ENCODE results near the gene CFTR.

Gene CFTR

GRCh38 chr7:117581424-117581823 lies 101.6 kb downstream of the CFTR start:
- no peaks in the 10 kb centered on the region for H3K9me3 ChIP-seq (ENCODE audit: insufficient read depth, low read length)
- H3K4me2 ChIP-seq (ENCODE audit: low read depth, low read length, poor library complexity, severe bottlenecking) = no peak overlapping the region
- no peak overlapping the region for H3K9ac ChIP-seq (ENCODE audit: low read length)
- no peak overlapping the region for H3K4me3 ChIP-seq (ENCODE audit: insufficient read depth, low read length, poor library complexity, severe bottlenecking)
- TF ChIP-seq CTCF (IDR thresholded peaks at IDR 0.05; ENCODE audit: insufficient read depth, low read length, poor library complexity, severe bottlenecking) (no peak), EZH2phosphoT487 (conservative IDR thresholded peaks at IDR 0.05; ENCODE audit: low read length) (no peak)
- no peaks in the 10 kb centered on the region for H3F3A ChIP-seq (ENCODE audit: insufficient read depth)
- H3K9me2 ChIP-seq (replicated peaks; ENCODE audit: insufficient read depth, low read length) = no peaks in the 10 kb centered on the region
- H3K79me2 ChIP-seq (ENCODE audit: insufficient read depth, low read length) = no peaks in the 10 kb centered on the region
- H3K36me3 ChIP-seq (ENCODE audit: low read length) = no peaks in the 10 kb centered on the region
- H3K27me3 ChIP-seq (ENCODE audit: low read length) = no peaks in the 10 kb centered on the region
- H2AFZ ChIP-seq (ENCODE audit: low read depth, low read length, severe bottlenecking) = no peak overlapping the region
- no peak overlapping the region for H3K27ac ChIP-seq (ENCODE audit: low read depth, low read length)
- no peaks in the 10 kb centered on the region for H4K20me1 ChIP-seq (ENCODE audit: low read depth, low read length)

- TF ChIP-seq EZH2phosphoT487 (conservative IDR thresholded peaks at IDR 0.05; ENCODE audit: low read length) (no peak), CTCF (IDR thresholded peaks at IDR 0.05; ENCODE audit: insufficient read depth, low read length, poor library complexity, severe bottlenecking) (no peak)
- Histone ChIP-seq H3K4me3 (ENCODE audit: insufficient read depth, low read length, poor library complexity, severe bottlenecking) (no peak overlapping the region), H2AFZ (ENCODE audit: low read depth, low read length, severe bottlenecking) (no peak overlapping the region), H4K20me1 (ENCODE audit: low read depth, low read length) (no peaks in the 10 kb centered on the region), H3K4me2 (ENCODE audit: low read depth, low read length, poor library complexity, severe bottlenecking) (no peak overlapping the region), H3K36me3 (ENCODE audit: low read length) (no peaks in the 10 kb centered on the region), H3K9ac (ENCODE audit: low read length) (no peak overlapping the region), H3K27ac (ENCODE audit: low read depth, low read length) (no peak overlapping the region), H3K9me2 (replicated peaks; ENCODE audit: insufficient read depth, low read length) (no peaks in the 10 kb centered on the region), H3F3A (ENCODE audit: insufficient read depth) (no peaks in the 10 kb centered on the region), H3K9me3 (ENCODE audit: insufficient read depth, low read length) (no peaks in the 10 kb centered on the region), H3K79me2 (ENCODE audit: insufficient read depth, low read length) (no peaks in the 10 kb centered on the region), H3K27me3 (ENCODE audit: low read length) (no peaks in the 10 kb centered on the region)
These were observed 102.4 kb downstream of the CFTR start for GRCh38 chr7:117582219-117582704.

GRCh38 chr7:117587931-117588330 lies 108.1 kb downstream of the CFTR start:
- no peaks in the 10 kb centered on the region for H4K20me1 ChIP-seq (ENCODE audit: low read depth, low read length)

More at GRCh38 chr7:117587931-117588330, 108.1 kb downstream of the CFTR start:
- Histone ChIP-seq H3K4me2 (ENCODE audit: low read depth, low read length, poor library complexity, severe bottlenecking) (no peak overlapping the region), H3K9me3 (ENCODE audit: insufficient read depth, low read length) (no peaks in the 10 kb centered on the region), H3K36me3 (ENCODE audit: low read length) (no peaks in the 10 kb centered on the region), H2AFZ (ENCODE audit: low read depth, low read length, severe bottlenecking) (no peak overlapping the region), H3K27me3 (ENCODE audit: low read length) (no peaks in the 10 kb centered on the region), H3K27ac (ENCODE audit: low read depth, low read length) (no peak overlapping the region), H3F3A (ENCODE audit: insufficient read depth) (no peaks in the 10 kb centered on the region), H3K9me2 (replicated peaks; ENCODE audit: insufficient read depth, low read length) (no peaks in the 10 kb centered on the region), H3K4me3 (ENCODE audit: insufficient read depth, low read length, poor library complexity, severe bottlenecking) (no peak overlapping the region), H3K79me2 (ENCODE audit: insufficient read depth, low read length) (no peaks in the 10 kb centered on the region), H3K9ac (ENCODE audit: low read length) (no peak overlapping the region)
- TF ChIP-seq CTCF (IDR thresholded peaks at IDR 0.05; ENCODE audit: insufficient read depth, low read length, poor library complexity, severe bottlenecking) (no peak), EZH2phosphoT487 (conservative IDR thresholded peaks at IDR 0.05; ENCODE audit: low read length) (no peak)
